HCT116 (cell line): ENCODE results near the gene LHFPL6. TPM values are rescaled to one million over a fixed set of nuclear protein-coding genes. Genes with fewer than 3 reads are reported as not detected.

Experiments used
- ATAC-seq: fragments of 200-7000 bp; cut with Tn5 transposase; 2 replicates; pipeline ENCODE4 v1.9.1; 2020; ENCODE audit warnings: mild to moderate bottlenecking, moderate library complexity
- BruUV-seq: library from RNA; stranded (reverse); fragments of 400-500 nt; replicated peaks from 2 replicates; lab custom pipeline; 2021; lab: Mats Ljungman, UMichigan
- CTCF ChIA-PET: fragments of 300-600 bp; sonication (Branson Sonifier 250); formaldehyde crosslinking; loops from one replicate; lab custom pipeline; 2021; ENCODE audit warnings: antibody characterized with exemption; lab: Charles Lee
- POLR2A ChIA-PET: fragments of 300-600, 350-600 bp; sonication (Branson Sonifier 250); formaldehyde crosslinking; loops from one replicate; lab custom pipeline; 2021; ENCODE audit warnings: antibody characterized with exemption; lab: Charles Lee
- RAD21 ChIA-PET, 2 experiments: fragments of 300-600 bp; sonication (Branson Sonifier 250); formaldehyde crosslinking; loops; one replicate each; lab custom pipeline; 2023; ENCODE audit warnings: low total read pairs in 2 of 2; ENCODE audit not compliant: uncharacterized antibody in 2 of 2, unreplicated experiment in 2 of 2, low non-redundant PET in 1 of 2; lab: Charles Lee
- DNase-seq: peaks from one replicate; pipeline ENCODE4 v3.0.0-alpha.2; 2010; ENCODE audit warnings: low read depth, low spot score
- H2AFZ ChIP-seq: fragments of 200-600 bp; shearing (Covaris generic), sonication (generic); 2 replicates; pipeline ENCODE4 v1.6.1; 2017; ENCODE audit warnings: low read depth, mixed run types, mixed read lengths, antibody characterized with exemption, low read length; ENCODE audit not compliant: poor library complexity, severe bottlenecking
- H3K27ac ChIP-seq: 2 replicates; pipeline ENCODE4 v1.5.1; 2012; ENCODE audit warnings: low read depth, low read length
- H3K27me3 ChIP-seq: fragments of 200-600 bp; sonication (generic); 2 replicates; pipeline ENCODE4 v1.6.1; 2016; ENCODE audit warnings: mixed run types, low read length, mixed read lengths; ENCODE audit not compliant: insufficient read depth
- H3K36me3 ChIP-seq, 2 experiments: fragments of 200-500 bp in 1 of 2; fragments of 200-600 bp in 1 of 2; sonication (Bioruptor generic) in 1 of 2; sonication (generic) in 1 of 2; 2 replicates each; pipeline versions ENCODE4 v1.5.1 to v1.6.1; 2014 to 2016; ENCODE audit warnings: low read length in 2 of 2, inconsistent platforms in 1 of 2, mixed read lengths in 1 of 2, mixed run types in 1 of 2; ENCODE audit not compliant: insufficient read depth in 2 of 2, control insufficient read depth in 1 of 2
- H3K4me1 ChIP-seq, 2 experiments: fragments of 200-600 bp in 1 of 2; sonication (generic) in 1 of 2; 2 replicates each; pipeline versions ENCODE4 v1.5.1 to v1.6.1; 2012 to 2017; ENCODE audit warnings: low read length in 2 of 2, inconsistent platforms in 1 of 2, mild to moderate bottlenecking in 1 of 2, mixed read lengths in 1 of 2, mixed run types in 1 of 2, moderate library complexity in 1 of 2; ENCODE audit not compliant: insufficient read depth in 2 of 2, control insufficient read depth in 1 of 2
- H3K4me2 ChIP-seq: fragments of 200-600 bp; sonication (generic); 2 replicates; pipeline ENCODE4 v1.6.1; 2017; ENCODE audit warnings: mixed run types, low read length, mixed read lengths
- H3K4me3 ChIP-seq, 2 experiments: fragments of 200-600 bp in 1 of 2; sonication (generic) in 1 of 2; replicated peaks in 1 of 2; 2 replicates each; pipeline ENCODE4 v1.5.1; 2011 to 2016; ENCODE audit warnings: low read length in 2 of 2, control low read depth in 1 of 2, low read depth in 1 of 2, mild to moderate bottlenecking in 1 of 2, mixed read lengths in 1 of 2, mixed run types in 1 of 2
- H3K79me2 ChIP-seq: fragments of 200-600 bp; sonication (generic); 2 replicates; pipeline ENCODE4 v1.6.1; 2017; ENCODE audit warnings: mild to moderate bottlenecking, mixed run types, low read length, moderate library complexity, mixed read lengths; ENCODE audit not compliant: insufficient read depth
- H3K9ac ChIP-seq: fragments of 200-600 bp; sonication (generic); 2 replicates; pipeline ENCODE4 v1.6.1; 2016; ENCODE audit warnings: low read length, mixed read lengths
- H3K9me2 ChIP-seq: fragments of 200-600 bp; sonication (generic), shearing (Covaris generic); 2 replicates; pipeline ENCODE4 v1.6.1; 2017; ENCODE audit warnings: mixed run types, mild to moderate bottlenecking, moderate library complexity; ENCODE audit not compliant: insufficient read depth
- H3K9me3 ChIP-seq, 2 experiments: fragments of 200-500 bp in 1 of 2; fragments of 200-600 bp in 1 of 2; sonication (Bioruptor generic) in 1 of 2; sonication (generic) in 1 of 2; 2 replicates each; pipeline ENCODE4 v1.6.1; 2014 to 2017; ENCODE audit warnings: low read length in 2 of 2, mixed read lengths in 2 of 2, inconsistent platforms in 1 of 2, low read depth in 1 of 2, mild to moderate bottlenecking in 1 of 2, mixed run types in 1 of 2, moderate library complexity in 1 of 2; ENCODE audit not compliant: control insufficient read depth in 1 of 2, insufficient read depth in 1 of 2
- H4K20me1 ChIP-seq: fragments of 200-600 bp; sonication (generic), shearing (Covaris generic); 2 replicates; pipeline ENCODE4 v1.6.1; 2017; ENCODE audit warnings: mixed run types, mild to moderate bottlenecking, moderate library complexity; ENCODE audit not compliant: insufficient read depth
- CBX3 ChIP-seq: IDR thresholded peaks from 2 replicates; pipeline ENCODE4 v1.6.1; 2012; ENCODE audit warnings: low read depth
- intact Hi-C: fragments of 100-400 bp; cut with micrococcal nuclease; formaldehyde crosslinking; loops from 2 replicates; pipeline ENCODE4 v1.10.0; 2022
- total RNA-seq: library from RNA; stranded (reverse); gene quantifications from one replicate; pipeline ENCODE4 v1.2.1, GENCODE V29; 2021; ENCODE audit not compliant: unreplicated experiment
- TF ChIP-seq, protein P1 (sequence below), 3 experiments: fragments of 200-600 bp in 1 of 3; sonication (generic) in 1 of 3; IDR thresholded peaks in 2 of 3; conservative IDR thresholded peaks in 1 of 3; 2 replicates each; pipeline ENCODE4 v1.5.1; 2012 to 2017; ENCODE audit warnings: low read depth in 2 of 3, low read length in 2 of 3, antibody characterized with exemption in 1 of 3, borderline replicate concordance in 1 of 3, control low read depth in 1 of 3, mild to moderate bottlenecking in 1 of 3, mixed read lengths in 1 of 3, mixed run types in 1 of 3, moderate library complexity in 1 of 3; ENCODE audit not compliant: insufficient read depth in 1 of 3
- TF ChIP-seq, protein P2 (sequence below): IDR thresholded peaks from 2 replicates; pipeline ENCODE4 v1.6.1; 2012; ENCODE audit warnings: low read depth

The LHFPL6 gene
- total RNA-seq, 1 experiment from 2014 or later, result 0.22 TPM

DNA sequence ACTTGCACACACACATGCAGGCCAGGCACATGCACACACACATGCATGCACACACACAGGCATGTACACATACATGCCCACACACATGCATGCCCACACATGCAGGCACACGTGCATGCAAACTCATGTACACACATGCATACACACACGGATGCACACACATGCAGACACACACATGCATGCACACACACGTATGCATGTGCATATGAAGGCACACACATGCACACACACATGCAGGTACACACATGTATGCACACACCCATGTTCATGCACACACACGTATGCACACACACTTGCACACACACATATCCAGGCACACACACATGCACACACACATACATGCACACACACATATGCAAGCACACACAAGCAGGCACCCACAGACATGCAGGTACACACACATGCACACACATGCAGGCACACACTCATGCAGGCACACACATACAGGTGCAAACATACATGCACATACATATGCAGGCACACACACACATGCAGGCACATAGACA is 278.1 kb downstream of the LHFPL6 start:
- ChIA-PET RAD21 (no interaction called here), CTCF (no interaction called here), POLR2A (no interaction called here)
- intact Hi-C loops, result no loop called here
- no peak overlapping the region for H3K4me2 ChIP-seq
- peaks cover 22% of the 10 kb centered on the region for H3K27me3 ChIP-seq
- no peaks in the 10 kb centered on the region for H3K36me3 ChIP-seq
- H3K9ac ChIP-seq, result no peak overlapping the region
- H3K4me1 ChIP-seq, result no peaks in the 10 kb centered on the region
- no peak overlapping the region for H3K27ac ChIP-seq
- no peaks in the 10 kb centered on the region for H4K20me1 ChIP-seq
- BruUV-seq, result no TSS peak
- no peaks in the 10 kb centered on the region for H3K79me2 ChIP-seq
- no peaks in the 10 kb centered on the region for H3K9me3 ChIP-seq
- TF ChIP-seq, protein P1, sequence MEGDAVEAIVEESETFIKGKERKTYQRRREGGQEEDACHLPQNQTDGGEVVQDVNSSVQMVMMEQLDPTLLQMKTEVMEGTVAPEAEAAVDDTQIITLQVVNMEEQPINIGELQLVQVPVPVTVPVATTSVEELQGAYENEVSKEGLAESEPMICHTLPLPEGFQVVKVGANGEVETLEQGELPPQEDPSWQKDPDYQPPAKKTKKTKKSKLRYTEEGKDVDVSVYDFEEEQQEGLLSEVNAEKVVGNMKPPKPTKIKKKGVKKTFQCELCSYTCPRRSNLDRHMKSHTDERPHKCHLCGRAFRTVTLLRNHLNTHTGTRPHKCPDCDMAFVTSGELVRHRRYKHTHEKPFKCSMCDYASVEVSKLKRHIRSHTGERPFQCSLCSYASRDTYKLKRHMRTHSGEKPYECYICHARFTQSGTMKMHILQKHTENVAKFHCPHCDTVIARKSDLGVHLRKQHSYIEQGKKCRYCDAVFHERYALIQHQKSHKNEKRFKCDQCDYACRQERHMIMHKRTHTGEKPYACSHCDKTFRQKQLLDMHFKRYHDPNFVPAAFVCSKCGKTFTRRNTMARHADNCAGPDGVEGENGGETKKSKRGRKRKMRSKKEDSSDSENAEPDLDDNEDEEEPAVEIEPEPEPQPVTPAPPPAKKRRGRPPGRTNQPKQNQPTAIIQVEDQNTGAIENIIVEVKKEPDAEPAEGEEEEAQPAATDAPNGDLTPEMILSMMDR (IDR thresholded peaks at IDR 0.05 in 2 of 3, conservative IDR thresholded peaks at IDR 0.05 in 1 of 3; ENCODE audit: borderline replicate concordance in 1 of 3, insufficient read depth in 1 of 3, low read depth in 2 of 3, low read length in 2 of 3), result no peak
- TF ChIP-seq, protein P2, sequence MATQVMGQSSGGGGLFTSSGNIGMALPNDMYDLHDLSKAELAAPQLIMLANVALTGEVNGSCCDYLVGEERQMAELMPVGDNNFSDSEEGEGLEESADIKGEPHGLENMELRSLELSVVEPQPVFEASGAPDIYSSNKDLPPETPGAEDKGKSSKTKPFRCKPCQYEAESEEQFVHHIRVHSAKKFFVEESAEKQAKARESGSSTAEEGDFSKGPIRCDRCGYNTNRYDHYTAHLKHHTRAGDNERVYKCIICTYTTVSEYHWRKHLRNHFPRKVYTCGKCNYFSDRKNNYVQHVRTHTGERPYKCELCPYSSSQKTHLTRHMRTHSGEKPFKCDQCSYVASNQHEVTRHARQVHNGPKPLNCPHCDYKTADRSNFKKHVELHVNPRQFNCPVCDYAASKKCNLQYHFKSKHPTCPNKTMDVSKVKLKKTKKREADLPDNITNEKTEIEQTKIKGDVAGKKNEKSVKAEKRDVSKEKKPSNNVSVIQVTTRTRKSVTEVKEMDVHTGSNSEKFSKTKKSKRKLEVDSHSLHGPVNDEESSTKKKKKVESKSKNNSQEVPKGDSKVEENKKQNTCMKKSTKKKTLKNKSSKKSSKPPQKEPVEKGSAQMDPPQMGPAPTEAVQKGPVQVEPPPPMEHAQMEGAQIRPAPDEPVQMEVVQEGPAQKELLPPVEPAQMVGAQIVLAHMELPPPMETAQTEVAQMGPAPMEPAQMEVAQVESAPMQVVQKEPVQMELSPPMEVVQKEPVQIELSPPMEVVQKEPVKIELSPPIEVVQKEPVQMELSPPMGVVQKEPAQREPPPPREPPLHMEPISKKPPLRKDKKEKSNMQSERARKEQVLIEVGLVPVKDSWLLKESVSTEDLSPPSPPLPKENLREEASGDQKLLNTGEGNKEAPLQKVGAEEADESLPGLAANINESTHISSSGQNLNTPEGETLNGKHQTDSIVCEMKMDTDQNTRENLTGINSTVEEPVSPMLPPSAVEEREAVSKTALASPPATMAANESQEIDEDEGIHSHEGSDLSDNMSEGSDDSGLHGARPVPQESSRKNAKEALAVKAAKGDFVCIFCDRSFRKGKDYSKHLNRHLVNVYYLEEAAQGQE, result no peak
- TF ChIP-seq CBX3, result no peak
- no peak for DNase-seq
- ATAC-seq, result no peak
- H3K9me2 ChIP-seq, result no peaks in the 10 kb centered on the region
- H2AFZ ChIP-seq, result no peak overlapping the region
- H3K4me3 ChIP-seq, result no peak overlapping the region
